ENCODE measurements around the gene AKR1C2. TPM values are rescaled to one million over a fixed set of nuclear protein-coding genes. Genes with fewer than 3 reads are reported as not detected.

AKR1C2 gene
- total and polyA plus RNA-seq, 10 of the 15 experiments (the other 5 are each of a cell fraction or from before 2014, with no cell fraction given) = 0.31 to 0.44 (median 0.36) TPM; not detected in 7

GRCh38 chr10:4943821-4944220, 59.8 kb downstream of the AKR1C2 start:
- intact Hi-C loops (cut with micrococcal nuclease; ENCODE audit: unreplicated experiment) (no loop called here), in situ Hi-C loops (cut with MboI) (no loop called here)
- no peak for DNase-seq (ENCODE audit: low read depth, low spot score)
- no peak for FAIRE-seq
- no peaks in the 10 kb centered on the region for H3K36me3 ChIP-seq (ENCODE audit: control insufficient read depth in 2 of 2, insufficient read depth in 2 of 2, low read length in 1 of 2)
- no peaks in the 10 kb centered on the region for H4K20me1 ChIP-seq (ENCODE audit: control insufficient read depth, insufficient read depth)
- H3K4me1 ChIP-seq (ENCODE audit: control insufficient read depth, insufficient read depth, low read length) = no peaks in the 10 kb centered on the region
- RAD21 ChIA-PET (ENCODE audit: unreplicated experiment) = no interaction called here
- SMC1A ChIA-PET (ENCODE audit: uncharacterized antibody, unreplicated experiment) = no interaction called here
- H3K9ac ChIP-seq (ENCODE audit: control insufficient read depth, insufficient read depth, low read length) = no peak overlapping the region
- no TSS peak for BruUV-seq (replicated peaks)
- ATAC-seq = no peak
- 0% methylated on average over 2 of the region's 2 CpGs for WGBS (ENCODE audit: insufficient coverage, insufficient replicate concordance, low lambda C conversion rate, missing lambda C conversion rate)
- no peaks in the 10 kb centered on the region for H3K9me3 ChIP-seq (replicated peaks; ENCODE audit: control insufficient read depth, insufficient read depth, low read length)
- H3K4me2 ChIP-seq (ENCODE audit: control insufficient read depth, insufficient read depth) = no peak overlapping the region
- no peaks in the 10 kb centered on the region for H3K79me2 ChIP-seq (ENCODE audit: control insufficient read depth, insufficient read depth, low read length)
- no peak overlapping the region for H3K4me3 ChIP-seq
- H3K27me3 ChIP-seq (replicated peaks in 1 of 2; ENCODE audit: control insufficient read depth in 2 of 2, insufficient read depth in 2 of 2, low read length in 1 of 2) = 0 out of 4 replicates have a peak, but pooled peaks cover 0 to 1% of the 10 kb centered on the region in 2 experiments
- no peak overlapping the region for H2AFZ ChIP-seq (ENCODE audit: control insufficient read depth, low read depth, low read length)
- POLR2A ChIA-PET = no interaction called here
- no peak overlapping the region for H3K27ac ChIP-seq (ENCODE audit: control insufficient read depth, insufficient read depth)
- CTCF ChIA-PET = no interaction called here
- TF ChIP-seq CREB1 (IDR thresholded peaks at IDR 0.05; ENCODE audit: low read depth) (no peak), RAD51 (IDR thresholded peaks at IDR 0.05) (no peak), PBX3 (IDR thresholded peaks at IDR 0.05; ENCODE audit: insufficient replicate concordance, low read depth, low read length) (no peak), POLR2AphosphoS5 (IDR thresholded peaks at IDR 0.05; ENCODE audit: low read length) (no peak), FOXM1 (IDR thresholded peaks at IDR 0.05; ENCODE audit: low read depth, low read length) (no peak), CEBPZ (IDR thresholded peaks at IDR 0.05; ENCODE audit: low read depth, low read length) (no peak), SMC3 (IDR thresholded peaks at IDR 0.05; ENCODE audit: borderline replicate concordance, low read length) (no peak), IKZF2 (IDR thresholded peaks at IDR 0.05) (no peak), ATF3 (IDR thresholded peaks at IDR 0.05; ENCODE audit: borderline replicate concordance, extremely low read depth, low read depth, low read length) (no peak), TCF12 (IDR thresholded peaks at IDR 0.05; ENCODE audit: low read depth, low read length) (no peak), EED (IDR thresholded peaks at IDR 0.05; ENCODE audit: low read depth) (no peak), BCL3 (IDR thresholded peaks at IDR 0.05; ENCODE audit: borderline replicate concordance, insufficient read depth, low read depth, low read length, poor library complexity, severe bottlenecking) (no peak), IRF3 (IDR thresholded peaks at IDR 0.05) (no peak), TAF1 (IDR thresholded peaks at IDR 0.05; ENCODE audit: borderline replicate concordance, low read depth, low read length) (no peak)

All from GM12878 (cell line).